NCI-H1105 (cell line): Measurements from ENCODE around the gene SETD6.
A peak's percentile ranks its signal among the peaks of the same experiment; 100 is the strongest.
"Not testable (repeated sequence)": the region's sequence is repeated elsewhere in the genome, so short reads cannot be mapped to it uniquely, and the experiment has no call there.

Source experiments
- DNase-seq: peaks from one replicate; lab custom pipeline; 2025; lab: John Stamatoyannopoulos, UW

SETD6 gene, protein sequence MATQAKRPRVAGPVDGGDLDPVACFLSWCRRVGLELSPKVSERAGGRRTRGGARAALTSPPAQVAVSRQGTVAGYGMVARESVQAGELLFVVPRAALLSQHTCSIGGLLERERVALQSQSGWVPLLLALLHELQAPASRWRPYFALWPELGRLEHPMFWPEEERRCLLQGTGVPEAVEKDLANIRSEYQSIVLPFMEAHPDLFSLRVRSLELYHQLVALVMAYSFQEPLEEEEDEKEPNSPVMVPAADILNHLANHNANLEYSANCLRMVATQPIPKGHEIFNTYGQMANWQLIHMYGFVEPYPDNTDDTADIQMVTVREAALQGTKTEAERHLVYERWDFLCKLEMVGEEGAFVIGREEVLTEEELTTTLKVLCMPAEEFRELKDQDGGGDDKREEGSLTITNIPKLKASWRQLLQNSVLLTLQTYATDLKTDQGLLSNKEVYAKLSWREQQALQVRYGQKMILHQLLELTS

DNA sequence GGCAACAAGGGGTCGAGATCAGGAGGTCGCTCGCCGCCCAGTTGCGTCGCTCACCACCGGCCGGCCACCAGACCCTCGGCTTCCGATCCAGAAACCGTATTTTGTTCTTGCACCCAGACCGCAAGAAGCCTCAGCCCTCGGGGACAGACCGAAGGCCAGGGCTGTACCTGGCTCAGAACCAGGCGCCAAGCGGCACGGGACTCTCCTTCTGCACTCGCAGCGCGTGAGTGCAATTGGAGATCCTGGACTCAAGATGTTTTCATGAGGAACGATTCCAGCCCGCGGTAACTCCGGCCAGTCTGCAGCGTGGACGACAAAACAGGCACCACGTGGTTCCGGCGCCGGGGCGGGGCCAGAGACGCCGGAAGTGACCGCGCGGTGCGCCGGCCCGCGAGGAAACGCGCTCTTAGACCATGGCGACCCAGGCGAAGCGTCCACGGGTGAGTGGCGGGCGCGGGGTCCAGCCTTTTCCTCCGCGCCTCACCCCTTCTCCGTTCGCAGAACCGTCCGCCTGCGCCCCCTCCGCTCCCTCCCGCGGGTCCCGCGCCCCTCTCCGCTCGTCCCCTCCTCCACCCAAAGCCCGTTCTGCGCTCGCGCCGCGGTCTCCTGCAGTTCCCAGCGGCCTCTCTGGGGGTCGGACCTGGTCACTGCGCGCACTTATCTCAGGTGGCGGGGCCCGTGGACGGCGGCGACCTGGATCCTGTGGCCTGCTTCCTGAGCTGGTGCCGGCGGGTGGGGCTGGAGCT lies at the start of gene SETD6:
Gene SETD6 (plus strand): TSS at position 393 of the 746 bp plus-strand sequence. CDS start 21 bp downstream, at position 414.
- DNase-seq: peak; percentile 65

DNA sequence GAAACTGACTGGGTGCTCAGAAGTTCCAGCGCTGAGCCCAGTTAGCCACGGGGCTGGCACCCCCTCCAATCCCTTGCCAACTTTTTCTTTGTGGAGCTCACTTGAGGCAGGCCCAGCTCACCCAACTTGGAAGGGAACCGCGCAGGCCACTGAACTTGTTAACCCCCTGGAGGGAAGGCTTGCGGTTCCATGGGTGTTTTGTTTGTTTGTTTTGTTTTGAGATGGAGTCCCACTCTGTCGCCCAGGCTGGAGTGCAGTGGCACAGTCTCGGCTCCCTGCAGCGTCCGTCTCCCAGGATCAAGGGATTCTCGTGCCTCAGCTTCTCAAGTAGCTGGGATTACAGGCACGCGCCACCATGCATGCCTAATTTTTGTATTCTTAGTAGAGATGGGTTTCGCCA lies 49.5 kb upstream of the SETD6 start:
- DNase-seq: no peak

DNA sequence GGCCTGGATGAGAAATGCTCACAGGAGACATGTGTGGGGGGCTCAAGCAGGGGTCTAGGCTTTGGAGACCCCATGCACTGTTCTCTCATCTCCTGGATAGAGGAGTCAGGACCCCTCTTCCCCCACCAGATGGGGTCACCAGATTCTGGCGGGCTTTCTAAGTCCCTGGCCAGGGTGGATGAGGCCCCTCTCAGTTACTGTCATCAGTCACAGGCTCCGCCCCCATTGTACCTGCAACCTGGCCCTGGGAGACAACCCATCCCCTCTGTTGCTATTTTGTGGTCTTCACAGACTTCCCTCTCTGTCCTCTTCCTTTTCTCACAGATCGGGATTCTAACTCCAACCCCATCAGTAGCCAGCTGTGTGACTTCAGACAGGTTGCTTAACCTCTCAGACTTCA lies 48.9 kb upstream of the SETD6 start:
- DNase-seq: no peak

DNA sequence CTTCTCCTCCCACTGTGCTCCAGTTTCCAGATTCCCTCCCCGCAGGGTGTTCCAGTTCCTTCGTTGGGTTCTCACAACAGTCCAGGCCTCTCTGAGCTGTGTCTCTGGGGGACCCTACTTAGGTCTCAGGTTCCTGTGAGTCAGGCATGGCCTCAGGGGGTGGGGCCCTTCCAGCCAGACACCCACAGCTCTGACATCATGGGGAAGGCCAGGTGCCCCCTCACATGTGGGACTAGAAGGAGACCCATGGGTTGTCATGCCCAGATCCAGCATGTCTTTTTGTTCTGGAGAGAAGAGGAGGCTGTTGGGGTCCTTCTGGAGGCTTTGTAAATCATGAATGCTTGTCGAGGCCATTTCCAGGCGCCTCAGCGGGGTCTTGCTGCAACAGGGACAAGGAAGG lies 47.4 kb upstream of the SETD6 start:
- no peak for DNase-seq

DNA sequence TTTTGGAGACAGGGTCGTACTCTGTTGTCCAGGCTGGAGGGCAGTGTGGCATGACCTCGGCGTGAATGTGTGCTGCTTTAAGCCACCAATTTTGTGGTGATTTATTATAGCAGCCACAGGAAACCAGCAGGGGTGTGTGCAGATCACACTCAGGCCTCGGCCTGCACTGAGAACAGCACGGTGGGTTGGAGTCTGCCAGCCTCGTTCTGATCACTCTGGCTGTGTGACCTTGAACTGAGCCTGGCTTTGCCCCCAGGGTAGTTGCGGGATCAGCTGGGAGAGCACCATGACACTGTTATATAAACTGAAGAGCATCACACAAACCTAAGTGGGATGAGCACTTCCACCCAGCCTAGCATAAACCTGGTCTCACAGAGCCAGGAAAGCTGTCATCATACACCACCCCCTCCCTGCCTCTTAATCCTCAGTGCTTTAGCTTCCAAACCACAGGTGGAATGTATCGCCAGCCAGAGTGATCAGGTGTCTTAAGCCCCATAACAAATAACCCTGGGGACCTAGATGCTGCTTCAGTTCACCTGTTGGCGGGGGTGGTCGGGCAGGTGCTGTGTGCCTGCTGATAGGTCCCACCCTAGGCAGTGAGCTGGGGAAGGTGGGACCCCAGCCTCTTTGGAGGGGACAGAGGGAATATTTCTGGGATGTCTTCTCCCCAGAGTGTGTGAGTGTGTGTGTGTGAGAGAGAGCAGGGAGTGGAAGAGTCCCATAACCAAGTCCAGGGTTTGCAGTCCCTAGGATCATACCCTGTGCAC lies 43.9 kb upstream of the SETD6 start:
- DNase-seq: no peak

DNA sequence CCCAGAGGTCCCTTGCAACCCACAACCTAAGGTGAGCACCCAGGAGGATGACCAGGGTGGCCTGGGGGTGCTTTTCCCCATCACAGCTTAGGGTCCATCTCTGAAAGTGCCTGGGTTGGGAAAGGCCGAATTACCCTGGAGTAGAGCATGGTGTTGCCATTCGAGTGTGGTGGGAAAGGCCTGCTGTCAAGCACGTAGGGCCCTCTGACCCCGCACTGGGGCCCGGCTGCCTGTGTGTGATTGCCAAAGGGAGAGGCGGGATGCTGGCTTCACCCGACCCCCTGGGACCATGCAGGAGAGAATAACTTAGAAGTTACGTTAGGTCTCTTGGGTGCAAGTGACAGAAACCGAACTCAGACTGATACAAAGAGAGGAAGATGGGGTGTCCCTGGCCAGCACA lies 43.1 kb upstream of the SETD6 start:
- DNase-seq: no peak

DNA sequence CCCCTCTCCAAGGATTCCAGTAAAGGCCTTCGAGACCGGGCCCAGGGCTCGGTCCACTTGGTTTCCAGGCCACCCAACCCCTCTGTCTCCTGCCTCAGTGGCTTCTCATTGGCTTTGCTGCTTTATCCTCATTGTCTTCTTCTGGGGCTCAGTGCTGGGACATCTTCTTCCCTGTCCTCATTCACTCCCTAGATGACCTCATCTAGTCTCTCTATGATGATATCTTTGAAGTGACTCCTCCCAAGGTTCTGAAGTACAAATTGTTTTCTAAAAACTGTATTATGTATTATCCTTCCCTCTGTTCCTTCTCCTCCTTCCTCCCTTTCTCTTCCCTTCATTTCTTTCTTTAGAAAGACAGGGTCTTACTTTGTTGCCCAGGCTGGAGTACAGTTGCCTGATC lies 42.5 kb upstream of the SETD6 start:
- no peak for DNase-seq

DNA sequence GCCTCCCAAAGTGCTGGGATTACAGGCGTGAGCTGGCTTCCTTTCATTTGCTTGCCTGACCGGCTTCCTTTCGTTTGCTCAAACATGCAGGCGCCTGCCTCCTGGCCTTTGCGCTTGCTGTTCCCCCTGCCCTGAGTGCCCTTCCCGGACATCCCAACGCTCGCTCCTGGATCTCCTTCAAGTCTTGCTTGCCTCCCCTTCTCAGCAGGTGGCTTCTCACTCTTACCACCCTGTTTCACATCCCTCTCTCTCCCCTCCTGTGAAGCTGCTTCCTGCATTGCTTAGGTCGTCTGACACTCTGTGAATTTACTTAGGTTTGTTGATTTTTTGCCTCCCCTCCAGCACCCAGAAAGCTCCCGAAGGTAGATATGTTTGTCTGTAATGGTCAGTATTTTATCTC lies 41.0 kb upstream of the SETD6 start:
- DNase-seq: no peak

DNA sequence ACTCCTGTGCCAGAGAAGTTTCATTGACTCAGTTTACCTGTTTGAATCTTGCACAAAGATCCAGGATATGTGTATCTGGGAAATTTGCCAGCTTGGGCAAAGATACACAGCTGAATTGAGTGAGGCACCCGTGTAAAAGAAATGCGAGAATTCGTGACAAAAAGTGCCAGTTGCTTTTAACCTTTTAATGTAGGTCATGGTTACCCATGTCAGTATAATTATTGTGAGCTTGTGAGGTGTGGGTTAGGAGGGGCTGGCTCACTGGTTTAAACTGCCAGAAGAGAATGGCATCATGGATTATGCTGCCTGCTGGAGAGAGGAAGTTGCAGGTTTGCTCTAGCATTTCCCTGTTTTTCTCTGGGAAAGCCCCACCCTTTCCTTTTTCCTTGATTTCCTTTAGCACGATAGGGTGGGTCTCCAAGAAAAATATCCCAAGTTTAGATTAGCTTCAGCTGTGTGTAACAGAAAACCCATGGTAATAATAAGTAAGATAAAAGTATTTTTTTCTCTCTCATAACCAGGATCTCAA lies 40.2 kb upstream of the SETD6 start:
- DNase-seq: no peak

DNA sequence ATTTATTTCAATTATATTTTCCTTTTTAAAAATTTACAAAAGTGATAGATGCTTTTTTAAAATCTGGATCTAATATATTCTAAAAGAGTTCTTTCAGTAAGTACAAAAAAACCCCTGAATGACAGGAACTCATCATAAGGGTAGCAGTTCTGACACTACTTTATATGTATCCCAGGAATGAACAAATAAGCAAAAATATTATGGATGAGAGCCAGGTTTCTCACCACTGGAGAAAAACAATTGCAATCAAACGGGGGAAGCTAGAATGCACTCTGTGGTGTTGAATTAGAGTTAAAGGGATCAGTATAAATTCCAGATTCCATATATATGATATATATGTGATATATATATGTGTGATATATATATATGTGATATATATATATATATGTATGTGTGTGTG lies 38.5 kb upstream of the SETD6 start:
- DNase-seq: no peak

DNA sequence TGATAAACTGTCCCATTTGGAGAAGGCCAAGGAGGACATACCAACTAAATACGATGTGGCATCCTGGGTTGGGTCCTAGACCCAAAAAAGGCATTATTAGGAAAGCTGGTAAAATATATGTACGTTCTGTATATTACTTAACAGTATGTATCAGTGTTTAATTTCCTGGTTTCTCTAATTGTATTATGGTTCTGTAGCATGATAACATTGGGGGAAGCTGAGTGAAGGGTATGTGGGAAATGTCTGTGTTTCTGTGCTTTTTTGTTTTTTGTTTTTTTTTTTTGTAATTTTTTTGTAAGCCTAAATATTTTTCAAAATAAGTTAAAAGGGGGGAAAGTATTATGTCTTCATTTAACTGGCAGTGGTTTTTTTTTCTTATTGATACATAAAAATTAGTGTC lies 36.9 kb upstream of the SETD6 start:
- no peak for DNase-seq

DNA sequence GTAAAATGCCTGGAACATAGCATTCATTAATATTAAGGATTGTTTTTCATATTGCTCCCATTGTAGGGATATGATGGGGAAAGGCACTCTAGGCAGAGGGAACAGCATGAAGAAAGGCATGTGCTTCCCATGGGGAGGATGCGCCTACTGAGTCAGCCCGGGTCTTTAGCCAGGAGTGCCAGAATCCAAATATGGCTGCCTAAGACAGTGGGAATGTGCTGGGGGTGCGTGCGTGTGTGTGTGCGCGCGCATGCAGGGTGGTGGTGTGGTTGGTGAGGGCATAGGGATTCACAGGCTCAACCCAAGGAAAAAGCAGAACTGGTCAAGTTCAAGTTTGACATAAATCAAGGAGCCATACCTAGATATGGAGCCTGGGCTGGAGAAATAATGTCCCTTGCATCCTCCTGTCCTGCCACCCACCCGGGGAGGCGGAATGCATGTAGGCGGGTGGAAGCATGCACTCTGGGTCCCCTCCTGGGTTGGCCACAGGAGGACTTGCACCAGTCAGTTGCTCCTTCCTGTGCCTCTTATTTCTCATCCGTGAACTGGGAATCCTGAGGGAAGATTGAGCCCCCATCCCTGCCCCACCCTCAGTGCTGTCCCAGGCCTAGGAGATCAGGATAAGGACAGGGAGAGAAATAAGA lies 34.0 kb upstream of the SETD6 start:
- no peak for DNase-seq

DNA sequence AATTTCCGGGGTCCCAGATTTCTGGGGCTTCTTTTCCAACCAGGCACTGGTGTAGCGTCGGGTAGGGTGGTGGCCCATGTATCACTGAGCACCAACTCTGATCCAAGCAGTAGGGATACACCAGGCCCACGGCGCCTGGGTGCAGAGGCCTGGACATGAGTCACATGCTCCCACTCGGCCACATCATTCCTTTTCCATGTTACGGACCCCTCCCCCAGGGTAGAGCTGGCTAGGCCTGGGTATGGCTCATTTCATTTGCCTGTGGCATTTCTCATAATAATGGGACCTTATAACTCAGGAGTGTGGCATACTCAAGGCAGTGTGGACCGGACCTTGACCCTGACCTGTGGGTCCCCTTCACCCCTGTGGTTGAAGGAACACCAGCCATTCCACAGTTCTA lies 33.4 kb upstream of the SETD6 start:
- DNase-seq: no peak

DNA sequence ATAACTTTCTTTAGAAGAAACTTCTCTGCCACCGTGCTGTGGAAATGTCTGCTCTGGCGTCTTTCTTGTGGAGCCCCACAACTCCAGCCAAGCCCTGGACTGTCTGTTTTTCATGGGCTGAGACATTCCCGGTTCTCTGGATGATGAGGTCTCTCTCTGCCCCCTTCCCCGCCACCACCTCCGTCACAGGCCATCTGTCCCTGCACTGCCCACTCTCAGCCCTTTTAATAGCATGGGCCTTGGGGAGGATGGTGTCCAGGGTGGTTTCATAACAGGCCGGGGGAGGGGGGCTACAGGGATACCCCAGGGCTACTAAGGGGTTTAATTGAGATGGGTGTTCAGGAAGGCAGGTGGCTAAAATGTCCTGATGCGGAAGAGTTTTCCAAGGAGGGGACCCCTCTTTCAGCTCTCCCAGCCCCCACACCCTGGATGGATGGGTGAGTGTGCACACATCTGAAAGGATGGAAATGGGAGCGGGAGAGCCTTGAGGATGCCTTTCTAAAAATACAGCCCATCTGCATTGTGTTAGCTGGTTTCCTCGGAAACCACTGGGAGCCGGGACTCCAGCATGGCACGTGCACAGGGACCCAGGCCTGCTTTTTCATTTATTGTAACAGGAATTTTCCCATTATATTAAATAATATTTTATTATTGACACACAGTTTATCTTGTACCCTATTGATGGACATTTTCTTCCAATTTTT lies 30.0 kb upstream of the SETD6 start:
- no peak for DNase-seq

DNA sequence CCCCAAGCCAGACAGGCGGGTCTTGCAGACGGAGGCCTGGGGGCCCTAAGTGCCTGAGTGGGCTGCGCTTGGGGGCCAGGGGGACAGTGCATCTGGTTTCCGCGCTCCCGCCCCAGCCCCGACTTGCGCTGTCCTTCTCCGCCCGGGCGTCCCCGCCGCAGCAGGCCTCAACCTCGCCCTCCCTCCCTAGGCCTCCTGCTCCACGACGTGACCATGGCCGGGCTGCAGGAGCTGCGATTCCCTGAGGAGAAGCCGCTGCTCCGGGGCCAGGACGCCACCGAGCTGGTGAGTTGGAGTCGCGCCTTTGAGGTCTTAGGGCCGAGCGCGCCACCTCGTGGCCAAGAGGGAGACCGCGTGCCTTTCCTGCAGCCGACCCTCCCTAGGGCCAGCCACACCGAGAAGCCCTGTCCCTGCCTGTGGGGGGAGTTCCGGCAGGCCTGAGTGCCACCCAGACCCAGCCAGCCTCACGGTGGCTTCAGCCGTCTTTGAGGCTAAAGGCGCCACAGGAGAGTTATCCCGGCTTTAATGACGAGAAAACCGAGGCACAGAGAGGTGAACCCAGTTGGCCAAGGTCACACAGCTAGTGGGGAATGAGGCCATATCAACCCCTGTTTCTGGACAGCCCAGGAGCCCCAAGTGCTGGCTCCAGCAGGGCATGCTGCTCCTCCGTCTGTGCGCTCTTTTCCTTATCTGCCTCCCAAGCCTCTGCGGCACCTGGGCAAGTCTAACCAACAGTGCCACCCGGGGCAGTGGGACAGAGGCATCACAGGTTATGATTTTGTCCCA lies 27.6 kb upstream of the SETD6 start:
- peak; percentile 41 for DNase-seq

DNA sequence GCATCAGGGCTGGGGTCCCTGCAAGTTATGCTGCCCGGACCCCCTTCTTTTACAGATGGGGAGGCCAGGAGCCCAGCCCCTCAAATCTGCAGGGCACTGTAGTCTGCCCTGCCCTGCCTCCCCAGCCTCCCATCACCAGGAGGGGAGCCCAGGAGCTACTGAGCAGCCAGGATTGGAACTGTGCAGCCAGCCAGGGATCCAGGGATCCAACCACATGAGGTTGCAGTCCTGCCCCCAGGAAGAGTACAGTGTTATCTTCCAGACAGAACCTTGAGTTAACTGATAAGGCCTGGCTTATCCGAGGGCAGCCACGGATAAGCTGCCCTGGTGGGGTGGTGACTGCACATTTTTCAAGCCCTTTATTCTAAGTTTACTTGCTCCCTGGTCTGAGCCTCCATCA lies 26.8 kb upstream of the SETD6 start:
- DNase-seq: no peak

DNA sequence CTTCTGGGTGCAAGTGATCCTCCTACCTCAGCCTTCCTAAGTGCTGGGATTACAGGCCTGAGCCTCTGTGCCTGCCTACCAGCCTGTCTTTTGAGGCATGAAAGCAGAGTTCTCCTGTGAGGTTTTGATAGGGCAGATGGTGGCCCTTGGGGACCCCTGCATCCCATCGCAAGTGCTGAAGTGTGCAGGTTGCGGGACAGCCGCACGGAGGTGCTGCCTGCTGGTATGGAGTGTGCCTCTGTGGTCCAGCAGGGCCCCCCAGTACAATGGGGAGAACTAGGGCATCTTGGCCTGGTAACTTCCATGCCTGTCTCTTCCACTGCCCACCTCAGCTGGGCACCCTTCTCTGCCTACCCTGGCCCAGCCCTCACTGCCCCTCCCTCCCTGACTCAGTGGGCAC lies 25.3 kb upstream of the SETD6 start:
- DNase-seq: no peak

DNA sequence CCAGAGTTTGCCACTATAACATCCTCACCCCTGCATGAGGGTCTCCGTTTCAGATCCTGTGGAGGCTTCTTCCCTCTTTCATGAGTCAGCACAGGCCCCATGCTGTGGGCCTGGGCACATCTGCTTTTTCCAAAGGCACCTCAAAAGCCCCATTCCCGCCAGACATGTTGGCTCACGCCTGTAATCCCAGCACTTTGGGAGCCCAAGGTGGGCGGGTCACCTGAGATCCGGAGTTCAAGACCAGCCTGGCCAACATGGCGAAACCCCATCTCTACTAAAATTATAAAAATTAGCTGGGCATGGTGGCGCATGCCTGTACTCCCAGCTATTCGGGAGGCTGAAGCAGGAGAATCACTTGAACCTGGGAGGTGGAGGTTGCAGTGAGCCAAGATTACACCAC lies 24.8 kb upstream of the SETD6 start:
- not testable (repeated sequence) for DNase-seq

DNA sequence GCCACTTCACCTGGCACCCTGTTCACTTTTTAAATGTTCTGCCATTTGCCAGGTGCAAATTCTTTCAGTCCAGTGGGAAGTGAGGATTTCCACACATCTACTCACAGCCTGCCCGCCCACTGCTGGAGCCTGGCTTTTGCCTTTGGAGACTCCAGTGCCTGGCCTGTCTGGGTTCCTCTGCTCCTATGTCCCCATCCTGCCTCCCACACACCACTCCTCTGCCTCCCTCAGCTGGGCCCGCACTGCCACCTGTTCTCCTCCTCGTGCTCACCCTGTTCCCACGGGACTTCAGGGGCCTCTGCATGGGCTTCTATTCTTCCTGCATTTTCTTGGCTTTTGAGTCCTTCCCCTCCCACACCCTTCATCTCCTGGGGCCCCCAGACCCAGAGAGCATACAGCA lies 23.3 kb upstream of the SETD6 start:
- DNase-seq: no peak

DNA sequence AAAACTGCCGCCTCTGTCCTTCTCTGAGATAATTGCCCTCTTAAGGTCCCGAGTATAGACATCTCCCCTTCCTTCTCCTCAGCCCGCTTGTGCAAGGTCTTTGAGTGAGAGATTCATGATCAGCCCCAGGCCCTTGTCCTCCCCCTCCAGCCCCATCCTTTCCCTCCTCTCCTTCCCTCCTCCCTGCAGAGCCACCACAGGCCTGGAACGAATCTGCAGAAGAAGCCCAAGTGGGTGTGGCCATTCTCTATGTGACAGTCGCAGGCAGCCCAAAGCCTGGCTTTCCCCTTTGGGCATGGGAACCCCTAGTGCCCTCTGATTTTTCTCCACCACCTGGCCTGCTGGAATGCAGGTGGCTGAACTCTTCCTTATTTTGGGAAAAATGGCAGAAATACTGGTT lies 22.6 kb upstream of the SETD6 start:
- no peak for DNase-seq
